GM12878 (cell line): ENCODE results near the gene IL17RA. TPM values are rescaled to one million over a fixed set of nuclear protein-coding genes. Genes with fewer than 3 reads are reported as not detected.
A peak's percentile ranks its signal among the peaks of the same experiment; 100 is the strongest.

Source experiments
- ATAC-seq: fragments of 200-7000 bp; cut with Tn5 transposase; 3 replicates; pipeline ENCODE4 v1.9.1; 2020; ENCODE audit warnings: mild to moderate bottlenecking, moderate library complexity
- BruUV-seq: library from RNA; stranded (reverse); fragments of 400-500 nt; replicated peaks from 2 replicates; lab custom pipeline; 2021; lab: Mats Ljungman, UMichigan
- CTCF ChIA-PET: fragments of 300-600 bp; sonication (Branson Sonifier 250); formaldehyde crosslinking; extraction: SDS; loops from one replicate; lab custom pipeline; 2021; ENCODE audit warnings: inconsistent platforms; lab: Yijun Ruan, JAX
- POLR2A ChIA-PET: fragments of 350-600 bp; formaldehyde crosslinking; extraction: SDS; loops from one replicate; lab custom pipeline; 2021; ENCODE audit warnings: inconsistent platforms; lab: Charles Lee
- RAD21 ChIA-PET: fragments of 300-600 bp; sonication (Branson Sonifier 250); formaldehyde crosslinking; loops from one replicate; lab custom pipeline; 2023; ENCODE audit warnings: antibody characterized with exemption; ENCODE audit not compliant: unreplicated experiment; lab: Charles Lee
- SMC1A ChIA-PET: fragments of 300-600 bp; sonication (Branson Sonifier 250); formaldehyde crosslinking; loops from one replicate; lab custom pipeline; 2023; ENCODE audit not compliant: unreplicated experiment, uncharacterized antibody; lab: Charles Lee
- DNase-seq: peaks from one replicate; pipeline ENCODE4 v3.0.0-alpha.2; 2011; ENCODE audit warnings: low read depth, low spot score
- FAIRE-seq: peaks from 3 replicates; lab custom pipeline; 2011; peaks lifted over from hg19 to GRCh38; lab: Jason Lieb, UNC
- H2AFZ ChIP-seq: 2 replicates; pipeline ENCODE4 v1.6.0; 2011; ENCODE audit warnings: low read depth, low read length, control low read depth; ENCODE audit not compliant: control insufficient read depth
- H3K27ac ChIP-seq: 2 replicates; pipeline ENCODE4 v1.5.1; 2011; ENCODE audit warnings: control low read depth; ENCODE audit not compliant: control insufficient read depth, insufficient read depth
- H3K27me3 ChIP-seq, 2 experiments: replicated peaks in 1 of 2; 2 replicates each; pipeline versions ENCODE4 v1.6.0 to v1.6.1; 2011; ENCODE audit warnings: low read length in 1 of 2; ENCODE audit not compliant: control insufficient read depth in 2 of 2, insufficient read depth in 2 of 2
- H3K36me3 ChIP-seq, 2 experiments: 2 replicates each; pipeline ENCODE4 v1.5.1; 2011; ENCODE audit warnings: low read length in 1 of 2; ENCODE audit not compliant: control insufficient read depth in 2 of 2, insufficient read depth in 2 of 2
- H3K4me1 ChIP-seq: 2 replicates; pipeline ENCODE4 v1.6.1; 2011; ENCODE audit warnings: mild to moderate bottlenecking, low read length, moderate library complexity, mixed read lengths; ENCODE audit not compliant: control insufficient read depth, insufficient read depth
- H3K4me2 ChIP-seq: 2 replicates; pipeline ENCODE4 v1.6.0; 2011; ENCODE audit warnings: control low read depth; ENCODE audit not compliant: control insufficient read depth, insufficient read depth
- H3K4me3 ChIP-seq: fragments of 200-600 bp; sonication (generic); 2 replicates; pipeline ENCODE4 v1.5.1; 2016
- H3K79me2 ChIP-seq: 2 replicates; pipeline ENCODE4 v1.6.0; 2011; ENCODE audit warnings: low read length; ENCODE audit not compliant: control insufficient read depth, insufficient read depth
- H3K9ac ChIP-seq: 2 replicates; pipeline ENCODE4 v1.8.0; 2011; ENCODE audit warnings: low read length, control low read depth, mixed read lengths; ENCODE audit not compliant: control insufficient read depth, insufficient read depth
- H3K9me3 ChIP-seq: replicated peaks from 3 replicates; pipeline ENCODE4 v1.5.1; 2011; ENCODE audit warnings: mild to moderate bottlenecking, low read length; ENCODE audit not compliant: control insufficient read depth, insufficient read depth
- H4K20me1 ChIP-seq: 2 replicates; pipeline ENCODE4 v1.6.0; 2011; ENCODE audit not compliant: control insufficient read depth, insufficient read depth
- E4F1 ChIP-seq: fragments of 450-650 bp; IDR thresholded peaks from 2 replicates; pipeline ENCODE4 v1.6.1; 2018; ENCODE audit warnings: borderline replicate concordance, mild to moderate bottlenecking; ENCODE audit not compliant: partially characterized antibody
- EED ChIP-seq: sonication (generic); IDR thresholded peaks from 2 replicates; pipeline ENCODE4 v1.6.1; 2016; ENCODE audit warnings: antibody characterized with exemption, low read depth
- ETV6 ChIP-seq, 2 experiments: fragments of 450-650 bp in 1 of 2; IDR thresholded peaks in 1 of 2; conservative IDR thresholded peaks in 1 of 2; 2 replicates each; pipeline ENCODE4 v1.6.1; 2014; ENCODE audit warnings: antibody characterized with exemption in 1 of 2, borderline replicate concordance in 1 of 2, low read depth in 1 of 2, mild to moderate bottlenecking in 1 of 2, moderate library complexity in 1 of 2
- GATAD2B ChIP-seq: fragments of 450-650 bp; conservative IDR thresholded peaks from 2 replicates; pipeline ENCODE4 v1.6.1; 2017; ENCODE audit warnings: low read depth, mild to moderate bottlenecking, moderate library complexity
- KLF5 ChIP-seq: fragments of 450-650 bp; IDR thresholded peaks from 2 replicates; pipeline ENCODE4 v1.6.1; 2014; ENCODE audit warnings: mild to moderate bottlenecking; ENCODE audit not compliant: partially characterized antibody
- NRF1 ChIP-seq: conservative IDR thresholded peaks from 2 replicates; pipeline ENCODE4 v1.6.1; 2011; ENCODE audit warnings: mild to moderate bottlenecking, low read depth, low read length, improper control_type of control experiment
- POLR2A ChIP-seq: IDR thresholded peaks from 2 replicates; pipeline ENCODE4 v1.6.1; 2011; ENCODE audit warnings: low read depth, mild to moderate bottlenecking, low read length
- RAD21 ChIP-seq: IDR thresholded peaks from 2 replicates; pipeline ENCODE4 v1.6.1; 2011; ENCODE audit warnings: mild to moderate bottlenecking, low read depth, low read length, moderate library complexity; ENCODE audit not compliant: insufficient read depth
- ZNF622 ChIP-seq: fragments of 450-650 bp; IDR thresholded peaks from 2 replicates; pipeline ENCODE4 v1.6.1; 2017; ENCODE audit warnings: mild to moderate bottlenecking, inconsistent platforms
- ZNF687 ChIP-seq: fragments of 450-650 bp; IDR thresholded peaks from 2 replicates; pipeline ENCODE4 v1.6.1; 2017; ENCODE audit warnings: mild to moderate bottlenecking, moderate library complexity
- WGBS: methylation state at CpG from one replicate; pipeline ENCODE4 v1.1.6; 2016; ENCODE audit warnings: low lambda C conversion rate; ENCODE audit not compliant: insufficient replicate concordance, insufficient coverage; ENCODE audit errors: missing lambda C conversion rate; 5-methylcytosine and 5-hydroxymethylcytosine counted together
- in situ Hi-C: fragments of 300-500 bp; cut with MboI; formaldehyde crosslinking; loops from 9 replicates; pipeline ENCODE4 v1.14.3; 2018; ENCODE audit warnings: mixed read lengths
- intact Hi-C: fragments of 100-400 bp; cut with micrococcal nuclease; formaldehyde crosslinking; loops from one replicate; pipeline ENCODE4 v1.14.2; 2022; ENCODE audit not compliant: unreplicated experiment
- polyA plus RNA-seq, 11 experiments: library from polyadenylated mRNA; depleted of rRNA in 4 of 11; unstranded in 6 of 11; stranded (reverse) in 5 of 11; fragments of >200 nt; fragmentation: Nextera tagmentation in 4 of 11; fragmentation: Illumina TruSeq in 1 of 11; extraction: Ambion mirVana in 4 of 11; extraction: Trizol in 1 of 11; gene quantifications; 1 replicate in 1 of 11; 2 replicates in 10 of 11; pipeline versions ENCODE4 v1.2.1 to v1.2.3, GENCODE V29; 2011 to 2016; ENCODE audit warnings: inconsistent platforms in 2 of 11, missing spikeins in 2 of 11, low read depth in 1 of 11
- total RNA-seq, 4 experiments: library from RNA; depleted of rRNA in 3 of 4; stranded (reverse); fragments of >200 nt in 3 of 4; fragmentation: Illumina TruSeq in 1 of 4; extraction: Trizol in 1 of 4; gene quantifications; 2 replicates each; pipeline versions ENCODE4 v1.2.1 to v1.2.3, GENCODE V29; 2013 to 2021

IL17RA gene
- total and polyA plus RNA-seq, 10 of the 15 experiments (the other 5 are each of a cell fraction or from before 2014, with no cell fraction given), result 0.71 to 10.2 (median 4.2) TPM

- ChIA-PET RAD21 (no interaction called here), CTCF (no interaction called here), SMC1A (no interaction called here), POLR2A (no interaction called here)
- Histone ChIP-seq H3K79me2 (no peaks in the 10 kb centered on the region), H3K4me2 (no peak overlapping the region), H3K4me1 (no peaks in the 10 kb centered on the region), H3K36me3 (peaks cover 8 to 16% of the 10 kb centered on the region in 2 experiments; a peak in 3 of 4 replicates), H2AFZ (no peak overlapping the region), H4K20me1 (no peaks in the 10 kb centered on the region), H3K4me3 (no peak overlapping the region), H3K9me3 (no peaks in the 10 kb centered on the region), H3K27ac (no peak overlapping the region), H3K9ac (no peak overlapping the region), H3K27me3 (no peaks in the 10 kb centered on the region)
- no peak for FAIRE-seq
- intact Hi-C loops (no loop called here), in situ Hi-C loops (no loop called here)
- DNase-seq, result no peak
- BruUV-seq, result no TSS peak
- ATAC-seq, result no peak
- TF ChIP-seq EED, result no peak
- TF ChIP-seq POLR2A, result peak; percentile 40; the same call in 1 of the 2 replicates
- WGBS, result 95% methylated on average over 30 of the region's 42 CpGs
Measured at GRCh38 chr22:17109113-17109865, 24.5 kb downstream of the IL17RA start.

- Histone ChIP-seq H3K79me2 (no peaks in the 10 kb centered on the region), H3K27me3 (no peaks in the 10 kb centered on the region), H3K36me3 (peaks cover 8 to 14% of the 10 kb centered on the region in 2 experiments; a peak in 3 of 4 replicates), H3K27ac (no peak overlapping the region), H4K20me1 (no peaks in the 10 kb centered on the region), H3K4me1 (no peaks in the 10 kb centered on the region), H2AFZ (no peak overlapping the region), H3K9ac (no peak overlapping the region), H3K4me3 (no peak overlapping the region), H3K4me2 (no peak overlapping the region), H3K9me3 (no peaks in the 10 kb centered on the region)
- ChIA-PET RAD21 (interaction anchor here (0.7 kb wide), 2 partner anchors 49 to 52 kb away, joined by 3 read pairs; no protein-coding TSS in a partner anchor), SMC1A (no interaction called here), POLR2A (interaction anchor here (0.6 kb wide), 1 partner anchor 195 kb away, joined by 3 read pairs; no protein-coding TSS in a partner anchor), CTCF (no interaction called here)
- no peak for DNase-seq
- TSS peak; percentile 34 for BruUV-seq
- FAIRE-seq, result no peak
- in situ Hi-C loops (no loop called here), intact Hi-C loops (no loop called here)
- WGBS, result 91% methylated on average over 16 of the region's 16 CpGs
- ATAC-seq, result no peak
- no peak for TF ChIP-seq ZNF687
- TF ChIP-seq E4F1, result no peak
- TF ChIP-seq RAD21, result no peak
- no peak for TF ChIP-seq GATAD2B
- TF ChIP-seq KLF5, result no peak
- no peak for TF ChIP-seq ETV6 (conservative IDR thresholded peaks at IDR 0.05 in 1 of 2, IDR thresholded peaks at IDR 0.05 in 1 of 2; ENCODE audit: borderline replicate concordance in 1 of 2, low read depth in 1 of 2)
- no peak for TF ChIP-seq ZNF622
- TF ChIP-seq NRF1, result no peak
Measured at GRCh38 chr22:17109976-17110375, 25.2 kb downstream of the IL17RA start.
